ENCODE measurements around the gene ZNHIT2. TPM values are rescaled to one million over a fixed set of nuclear protein-coding genes. Genes with fewer than 3 reads are reported as not detected.
A peak's percentile ranks its signal among the peaks of the same experiment; 100 is the strongest.

ZNHIT2 gene
- total and polyA plus RNA-seq, 10 of the 15 experiments (the other 5 are each of a cell fraction or from before 2014, with no cell fraction given) = 0.24 to 20.4 (median 15.5) TPM; not detected in 1

GRCh38 chr11:65121865-65122696, 4.6 kb upstream of the ZNHIT2 start, which contains the start of the genes FAU and MRPL49 (continued):
- TF ChIP-seq, protein P1, sequence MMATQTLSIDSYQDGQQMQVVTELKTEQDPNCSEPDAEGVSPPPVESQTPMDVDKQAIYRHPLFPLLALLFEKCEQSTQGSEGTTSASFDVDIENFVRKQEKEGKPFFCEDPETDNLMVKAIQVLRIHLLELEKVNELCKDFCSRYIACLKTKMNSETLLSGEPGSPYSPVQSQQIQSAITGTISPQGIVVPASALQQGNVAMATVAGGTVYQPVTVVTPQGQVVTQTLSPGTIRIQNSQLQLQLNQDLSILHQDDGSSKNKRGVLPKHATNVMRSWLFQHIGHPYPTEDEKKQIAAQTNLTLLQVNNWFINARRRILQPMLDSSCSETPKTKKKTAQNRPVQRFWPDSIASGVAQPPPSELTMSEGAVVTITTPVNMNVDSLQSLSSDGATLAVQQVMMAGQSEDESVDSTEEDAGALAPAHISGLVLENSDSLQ (IDR thresholded peaks at IDR 0.05) = peak; percentile 69
- TF ChIP-seq CUX1 (IDR thresholded peaks at IDR 0.05; ENCODE audit: insufficient replicate concordance, low read depth, low read length) (no peak), JUNB (IDR thresholded peaks at IDR 0.05) (no peak), IKZF1 (conservative IDR thresholded peaks at IDR 0.05) (peak; percentile 77), LARP7 (IDR thresholded peaks at IDR 0.05) (no peak; the same call in 1 of the 2 replicates), SMARCA5 (IDR thresholded peaks at IDR 0.05) (0 out of 2 replicates have a peak, but pooled peaks have one; percentile 13), SREBF2 (IDR thresholded peaks at IDR 0.05; ENCODE audit: low read length) (no peak), RAD51 (IDR thresholded peaks at IDR 0.05) (no peak), CBFB (IDR thresholded peaks at IDR 0.05; ENCODE audit: low read depth) (no peak; the same call in 1 of the 2 replicates), CREM (IDR thresholded peaks at IDR 0.05; ENCODE audit: low read depth) (peak; percentile 99), KAT2A (conservative IDR thresholded peaks at IDR 0.05; ENCODE audit: control insufficient read depth, low read depth, low read length) (no peak), MTA2 (IDR thresholded peaks at IDR 0.05; ENCODE audit: low read depth) (no peak), HDGF (IDR thresholded peaks at IDR 0.05) (peak; percentile 93), SMC3 (IDR thresholded peaks at IDR 0.05; ENCODE audit: borderline replicate concordance, low read length) (no peak), CREB1 (IDR thresholded peaks at IDR 0.05; ENCODE audit: low read depth) (peak; percentile 99), ESRRA (IDR thresholded peaks at IDR 0.05; ENCODE audit: low read length) (no peak), TAF1 (IDR thresholded peaks at IDR 0.05; ENCODE audit: borderline replicate concordance, low read depth, low read length) (peak; percentile 93)
- TF ChIP-seq, protein P2, sequence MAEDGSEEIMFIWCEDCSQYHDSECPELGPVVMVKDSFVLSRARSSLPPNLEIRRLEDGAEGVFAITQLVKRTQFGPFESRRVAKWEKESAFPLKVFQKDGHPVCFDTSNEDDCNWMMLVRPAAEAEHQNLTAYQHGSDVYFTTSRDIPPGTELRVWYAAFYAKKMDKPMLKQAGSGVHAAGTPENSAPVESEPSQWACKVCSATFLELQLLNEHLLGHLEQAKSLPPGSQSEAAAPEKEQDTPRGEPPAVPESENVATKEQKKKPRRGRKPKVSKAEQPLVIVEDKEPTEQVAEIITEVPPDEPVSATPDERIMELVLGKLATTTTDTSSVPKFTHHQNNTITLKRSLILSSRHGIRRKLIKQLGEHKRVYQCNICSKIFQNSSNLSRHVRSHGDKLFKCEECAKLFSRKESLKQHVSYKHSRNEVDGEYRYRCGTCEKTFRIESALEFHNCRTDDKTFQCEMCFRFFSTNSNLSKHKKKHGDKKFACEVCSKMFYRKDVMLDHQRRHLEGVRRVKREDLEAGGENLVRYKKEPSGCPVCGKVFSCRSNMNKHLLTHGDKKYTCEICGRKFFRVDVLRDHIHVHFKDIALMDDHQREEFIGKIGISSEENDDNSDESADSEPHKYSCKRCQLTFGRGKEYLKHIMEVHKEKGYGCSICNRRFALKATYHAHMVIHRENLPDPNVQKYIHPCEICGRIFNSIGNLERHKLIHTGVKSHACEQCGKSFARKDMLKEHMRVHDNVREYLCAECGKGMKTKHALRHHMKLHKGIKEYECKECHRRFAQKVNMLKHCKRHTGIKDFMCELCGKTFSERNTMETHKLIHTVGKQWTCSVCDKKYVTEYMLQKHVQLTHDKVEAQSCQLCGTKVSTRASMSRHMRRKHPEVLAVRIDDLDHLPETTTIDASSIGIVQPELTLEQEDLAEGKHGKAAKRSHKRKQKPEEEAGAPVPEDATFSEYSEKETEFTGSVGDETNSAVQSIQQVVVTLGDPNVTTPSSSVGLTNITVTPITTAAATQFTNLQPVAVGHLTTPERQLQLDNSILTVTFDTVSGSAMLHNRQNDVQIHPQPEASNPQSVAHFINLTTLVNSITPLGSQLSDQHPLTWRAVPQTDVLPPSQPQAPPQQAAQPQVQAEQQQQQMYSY (CRISPR knock-in tag; IDR thresholded peaks at IDR 0.05) = no peak
- TF ChIP-seq, protein P3, sequence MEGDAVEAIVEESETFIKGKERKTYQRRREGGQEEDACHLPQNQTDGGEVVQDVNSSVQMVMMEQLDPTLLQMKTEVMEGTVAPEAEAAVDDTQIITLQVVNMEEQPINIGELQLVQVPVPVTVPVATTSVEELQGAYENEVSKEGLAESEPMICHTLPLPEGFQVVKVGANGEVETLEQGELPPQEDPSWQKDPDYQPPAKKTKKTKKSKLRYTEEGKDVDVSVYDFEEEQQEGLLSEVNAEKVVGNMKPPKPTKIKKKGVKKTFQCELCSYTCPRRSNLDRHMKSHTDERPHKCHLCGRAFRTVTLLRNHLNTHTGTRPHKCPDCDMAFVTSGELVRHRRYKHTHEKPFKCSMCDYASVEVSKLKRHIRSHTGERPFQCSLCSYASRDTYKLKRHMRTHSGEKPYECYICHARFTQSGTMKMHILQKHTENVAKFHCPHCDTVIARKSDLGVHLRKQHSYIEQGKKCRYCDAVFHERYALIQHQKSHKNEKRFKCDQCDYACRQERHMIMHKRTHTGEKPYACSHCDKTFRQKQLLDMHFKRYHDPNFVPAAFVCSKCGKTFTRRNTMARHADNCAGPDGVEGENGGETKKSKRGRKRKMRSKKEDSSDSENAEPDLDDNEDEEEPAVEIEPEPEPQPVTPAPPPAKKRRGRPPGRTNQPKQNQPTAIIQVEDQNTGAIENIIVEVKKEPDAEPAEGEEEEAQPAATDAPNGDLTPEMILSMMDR (IDR thresholded peaks at IDR 0.05 in 2 of 3, conservative IDR thresholded peaks at IDR 0.05 in 1 of 3; ENCODE audit: control insufficient read depth in 2 of 3, extremely low read depth in 1 of 3, insufficient read depth in 1 of 3, low read depth in 3 of 3, low read length in 3 of 3) = no peak

All from GM12878 (cell line).